Kidney (tissue), 14 donors: ENCODE results near the gene HS1BP3. TPM values are rescaled to one million over a fixed set of nuclear protein-coding genes. Genes with fewer than 3 reads are reported as not detected.
A peak's percentile ranks its signal among the peaks of the same experiment; 100 is the strongest.

ENCODE experiments used
- DNase-seq, 5 donors: peaks; one replicate each; pipeline ENCODE4 v3.0.0-alpha.2; 2013 to 2020
- FAIRE-seq: peaks from 2 replicates; lab custom pipeline; 2012; peaks lifted over from hg19 to GRCh38; lab: Jason Lieb, UNC
- H3K27ac ChIP-seq, 2 donors: one replicate each; pipeline ENCODE4 v1.7.0; 2013; ENCODE audit warnings: low read depth in 2 of 2, low read length in 2 of 2, inconsistent platforms in 1 of 2
- H3K27me3 ChIP-seq: one replicate; pipeline ENCODE4 v1.7.1; 2013; ENCODE audit warnings: low read length, inconsistent platforms; ENCODE audit not compliant: control insufficient read depth, insufficient read depth
- H3K36me3 ChIP-seq, 3 donors: one replicate each; pipeline versions ENCODE4 v1.7.0 to v1.7.1; 2013; ENCODE audit warnings: low read length in 3 of 3, control low read depth in 1 of 3, inconsistent platforms in 1 of 3; ENCODE audit not compliant: insufficient read depth in 3 of 3, control insufficient read depth in 2 of 3
- H3K4me1 ChIP-seq, 3 donors: one replicate each; pipeline versions ENCODE4 v1.7.0 to v1.7.1; 2013; ENCODE audit warnings: low read length in 3 of 3, inconsistent platforms in 1 of 3, low read depth in 1 of 3; ENCODE audit not compliant: control insufficient read depth in 2 of 3, insufficient read depth in 2 of 3
- H3K4me3 ChIP-seq, 3 donors: one replicate each; pipeline versions ENCODE4 v1.7.0 to v1.8.1; 2013; ENCODE audit warnings: low read length in 3 of 3, control low read depth in 1 of 3, inconsistent platforms in 1 of 3
- H3K9ac ChIP-seq, 3 donors: one replicate each; pipeline versions ENCODE4 v1.7.0 to v1.7.1; 2013; ENCODE audit warnings: low read length in 3 of 3, control low read depth in 1 of 3, inconsistent platforms in 1 of 3
- H3K9me3 ChIP-seq, 3 donors: one replicate each; pipeline versions ENCODE4 v1.7.0 to v1.7.1; 2013; ENCODE audit warnings: low read length in 3 of 3, control low read depth in 1 of 3, inconsistent platforms in 1 of 3; ENCODE audit not compliant: control insufficient read depth in 2 of 3, insufficient read depth in 1 of 3
- intact Hi-C: fragments of 100-400 bp; cut with DNase I; formaldehyde crosslinking; loops from one replicate; pipeline ENCODE4 v1.11.1; 2022
- polyA plus RNA-seq: library from polyadenylated mRNA; stranded (reverse); fragments of 350-450 nt; fragmentation: Illumina TruSeq; extraction: RNeasy Lipid Tissue Mini Kit (QIAGEN cat#74804); gene quantifications from one replicate; pipeline ENCODE4 v1.2.3, GENCODE V29; 2014; ENCODE audit warnings: low read depth, low replicate concordance; ENCODE audit not compliant: insufficient read depth
- total RNA-seq: library from RNA; stranded (reverse); fragmentation: NEBNext Ultra II Directional; extraction: Animal tissue kit (Norgen Biotek cat#: 25700); gene quantifications from one replicate; pipeline ENCODE4 v1.2.1, GENCODE V29; 2021
- TF ChIP-seq, protein P1 (sequence below): IDR thresholded peaks from 3 replicates; pipeline ENCODE4 v1.5.1; 2012; ENCODE audit warnings: mild to moderate bottlenecking, moderate library complexity, borderline replicate concordance; ENCODE audit not compliant: insufficient read depth; ENCODE audit errors: extremely low read depth
- donor health status: control.
- donor health status: control.
- donor health status: control.
- donor health status: control.
- donor health status: control.
- donor health status: DM: yes; HTN: yes; CAD: no.
- donor health status: Normal renal cell carcinoma (clear cell type).

HS1BP3 gene
- total and polyA plus RNA-seq, 2 donors from 2014 or later: 35.5 to 37.5 TPM

DNA sequence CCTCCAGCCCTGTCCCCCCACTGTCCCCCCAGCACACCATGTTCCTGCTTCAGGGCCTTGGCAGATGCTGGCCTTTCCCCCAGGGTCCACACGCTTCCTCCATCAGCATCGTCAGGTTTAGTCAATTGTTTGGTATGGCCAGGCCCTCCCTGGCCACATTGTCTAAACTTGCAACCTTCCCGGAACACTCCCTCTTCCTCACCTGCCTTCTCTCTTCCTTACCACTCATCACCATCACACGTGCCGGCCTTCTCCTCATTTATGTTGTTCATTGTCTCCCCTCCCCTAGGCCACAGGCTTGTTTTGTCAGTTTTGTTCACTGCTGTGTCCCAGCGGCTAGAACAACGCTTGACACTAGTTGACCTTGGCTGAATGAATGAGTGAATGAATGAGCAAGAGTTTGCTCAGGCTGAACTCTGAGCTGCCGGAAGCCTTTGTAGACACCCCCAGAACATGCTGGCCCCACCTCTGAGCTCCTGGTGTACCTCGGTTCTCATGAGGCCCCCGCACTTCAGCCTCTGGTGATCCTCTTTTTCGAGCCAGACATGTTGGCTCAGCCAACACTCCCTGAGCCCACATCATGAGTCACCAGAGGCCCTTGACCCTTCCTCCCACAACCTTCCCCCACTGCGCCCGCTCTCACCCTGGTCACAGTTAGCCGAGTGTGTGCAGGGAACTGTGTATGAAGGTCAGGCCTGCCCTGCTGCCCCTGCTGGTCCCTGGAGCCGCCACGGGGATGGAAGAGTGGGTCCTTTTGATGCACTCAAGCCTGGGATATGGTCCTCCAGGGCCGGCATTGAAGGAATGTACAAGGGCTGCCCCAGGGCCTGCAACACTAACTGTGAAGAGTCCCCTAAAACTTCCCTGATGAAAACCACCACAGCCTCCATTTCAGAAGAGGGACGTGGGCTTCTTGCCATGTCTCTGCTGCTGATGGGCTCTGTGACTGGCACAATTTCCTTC is 57.5 kb downstream of the HS1BP3 start:
- Histone ChIP-seq H3K9ac (no peak overlapping the region), H3K36me3 (no peaks in the 10 kb centered on the region), H3K4me1 (peaks cover 2 to 48% (median 47%) of the 10 kb centered on the region in 3 donors)

DNA sequence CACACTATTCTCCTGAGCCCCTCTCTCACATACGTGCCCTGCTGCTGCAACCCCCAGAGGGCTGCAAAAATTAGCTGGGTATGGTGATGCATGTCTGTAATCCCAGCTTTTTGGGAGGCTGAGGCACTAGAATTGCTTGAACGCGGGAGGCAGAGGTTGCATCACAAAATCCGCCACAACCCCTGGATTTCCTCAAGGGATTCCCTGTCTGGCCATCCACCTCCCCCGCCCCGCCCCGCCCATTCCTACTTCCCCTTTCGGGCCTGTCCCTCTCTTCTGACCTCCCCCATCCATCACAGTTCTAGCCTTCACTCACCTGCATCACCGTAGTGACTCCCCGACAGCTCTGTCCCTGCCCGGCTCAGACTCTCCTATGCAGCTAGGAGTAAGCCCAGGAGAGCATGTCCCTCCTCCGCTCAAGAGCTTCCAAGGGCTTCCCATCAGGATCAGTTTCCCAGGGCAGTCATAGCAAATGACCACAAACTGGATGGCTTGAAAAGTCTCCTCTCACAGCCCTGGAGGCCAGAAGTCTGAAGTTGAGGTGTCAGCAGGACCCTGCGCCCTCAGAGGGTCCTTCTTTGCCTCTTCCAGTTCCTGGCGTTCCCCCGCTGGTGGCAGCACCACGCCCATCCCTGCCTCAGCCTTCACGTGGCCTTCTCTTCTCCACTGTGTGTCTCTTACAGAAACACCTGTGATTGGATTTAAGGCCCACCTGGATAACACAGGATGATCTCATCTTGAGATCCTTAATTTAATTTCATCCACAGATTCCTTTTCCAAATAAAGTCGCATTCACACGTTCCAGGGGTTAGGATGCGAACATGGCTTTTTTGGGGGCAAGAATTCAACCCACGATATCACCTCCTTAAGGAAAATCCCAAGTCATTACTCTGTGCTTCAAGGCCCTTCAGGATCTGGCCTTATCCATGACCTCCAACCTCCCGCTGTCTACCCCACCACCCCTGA is 58.5 kb downstream of the HS1BP3 start:
- no peak overlapping the region for H3K4me3 ChIP-seq
- DNase-seq: peak in 2 of 5 donors; percentile 37 to 41
- peaks cover 2 to 45% (median 41%) of the 10 kb centered on the region in 3 donors for H3K4me1 ChIP-seq
- H3K27ac ChIP-seq: peak overlapping the region; percentile 83 to 86
- no peaks in the 10 kb centered on the region for H3K9me3 ChIP-seq
- no peak for FAIRE-seq
- no peak overlapping the region for H3K9ac ChIP-seq
- TF ChIP-seq, protein P1, sequence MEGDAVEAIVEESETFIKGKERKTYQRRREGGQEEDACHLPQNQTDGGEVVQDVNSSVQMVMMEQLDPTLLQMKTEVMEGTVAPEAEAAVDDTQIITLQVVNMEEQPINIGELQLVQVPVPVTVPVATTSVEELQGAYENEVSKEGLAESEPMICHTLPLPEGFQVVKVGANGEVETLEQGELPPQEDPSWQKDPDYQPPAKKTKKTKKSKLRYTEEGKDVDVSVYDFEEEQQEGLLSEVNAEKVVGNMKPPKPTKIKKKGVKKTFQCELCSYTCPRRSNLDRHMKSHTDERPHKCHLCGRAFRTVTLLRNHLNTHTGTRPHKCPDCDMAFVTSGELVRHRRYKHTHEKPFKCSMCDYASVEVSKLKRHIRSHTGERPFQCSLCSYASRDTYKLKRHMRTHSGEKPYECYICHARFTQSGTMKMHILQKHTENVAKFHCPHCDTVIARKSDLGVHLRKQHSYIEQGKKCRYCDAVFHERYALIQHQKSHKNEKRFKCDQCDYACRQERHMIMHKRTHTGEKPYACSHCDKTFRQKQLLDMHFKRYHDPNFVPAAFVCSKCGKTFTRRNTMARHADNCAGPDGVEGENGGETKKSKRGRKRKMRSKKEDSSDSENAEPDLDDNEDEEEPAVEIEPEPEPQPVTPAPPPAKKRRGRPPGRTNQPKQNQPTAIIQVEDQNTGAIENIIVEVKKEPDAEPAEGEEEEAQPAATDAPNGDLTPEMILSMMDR: no peak
- intact Hi-C loops: no loop called here
- H3K27me3 ChIP-seq: no peaks in the 10 kb centered on the region
- H3K36me3 ChIP-seq: no peaks in the 10 kb centered on the region

More for the DNA sequence above, 57.5 kb downstream of the HS1BP3 start:
- DNase-seq (peak; percentile 62 to 95 (median 77)), FAIRE-seq (no peak)
- intact Hi-C loops: no loop called here
- TF ChIP-seq, protein P1: no peak
- no peaks in the 10 kb centered on the region for H3K9me3 ChIP-seq
- H3K27ac ChIP-seq: peak overlapping the region; percentile 83 to 86
- H3K4me3 ChIP-seq: no peak overlapping the region
- H3K27me3 ChIP-seq: no peaks in the 10 kb centered on the region

DNA sequence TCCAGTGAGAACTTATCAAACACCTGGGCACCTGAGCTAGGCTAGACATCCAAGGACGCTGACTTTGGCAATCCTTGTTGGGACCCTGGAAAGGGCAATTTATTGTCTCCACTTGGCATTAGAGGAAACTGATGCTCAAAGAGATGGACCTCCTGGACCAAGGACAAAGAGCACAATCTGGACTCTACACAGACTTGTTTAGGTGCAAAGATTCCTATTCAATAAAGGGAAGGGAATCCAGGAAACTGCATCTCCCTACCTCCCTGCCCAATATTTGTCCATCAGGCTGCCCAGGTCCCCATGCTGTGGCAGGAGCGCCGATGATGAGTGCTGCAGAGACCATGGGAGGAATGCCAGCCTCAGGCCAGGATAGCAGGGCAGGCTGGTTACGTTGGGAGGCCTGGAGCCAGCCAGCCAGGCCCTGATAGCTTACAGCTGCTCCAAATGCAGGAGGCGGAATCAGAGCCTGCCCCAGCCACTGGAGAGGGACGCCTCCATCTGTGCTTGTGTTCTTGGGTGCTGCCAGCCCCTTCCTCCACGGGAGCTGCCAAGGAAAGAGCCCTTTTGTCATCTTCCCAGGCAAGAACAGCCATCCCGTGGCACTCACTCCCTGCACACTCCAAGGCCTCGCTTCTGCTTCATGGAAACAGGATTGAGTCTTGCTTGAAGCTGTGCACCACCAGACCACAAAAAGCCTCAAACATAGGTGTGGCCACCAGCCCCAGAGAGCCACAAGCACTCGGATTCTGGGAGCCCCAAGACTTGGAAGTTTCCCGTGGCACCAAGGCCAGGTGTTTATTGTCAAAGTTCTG is 60.0 kb downstream of the HS1BP3 start:
- Histone ChIP-seq H3K4me1 (peaks cover 0 to 40% (median 36%) of the 10 kb centered on the region in 3 donors), H3K9ac (no peak overlapping the region), H3K9me3 (no peaks in the 10 kb centered on the region), H3K36me3 (no peaks in the 10 kb centered on the region), H3K27me3 (no peaks in the 10 kb centered on the region), H3K27ac (peak overlapping the region in 1 of 2 donors; percentile 12), H3K4me3 (no peak overlapping the region)
- TF ChIP-seq, protein P1: no peak
- DNase-seq (peak in 3 of 5 donors; percentile 53 to 68 (median 57)), FAIRE-seq (no peak)
- intact Hi-C loops: no loop called here
